Measurements from ENCODE around the gene SPARC.

Gene SPARC

DNA sequence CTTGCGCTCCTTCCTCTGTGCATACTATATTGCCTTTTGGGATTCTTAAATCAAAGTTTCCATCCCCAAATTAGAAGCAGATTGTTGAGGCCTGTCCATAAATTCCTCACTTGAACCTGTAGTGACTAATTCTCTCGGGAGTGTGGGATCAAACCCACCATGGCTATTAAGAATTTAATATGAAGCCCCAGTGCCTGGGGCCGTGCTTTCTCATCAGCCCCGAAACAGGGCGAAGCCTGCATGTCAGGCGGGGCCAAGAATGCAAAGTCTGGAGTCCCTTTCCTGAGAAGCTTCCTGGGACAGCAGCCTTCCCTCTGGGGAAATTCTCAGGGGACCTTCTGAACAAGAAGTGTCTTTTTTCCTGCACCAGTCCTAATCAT, 66.3 kb downstream of the SPARC start:
- TF ChIP-seq, protein P1, sequence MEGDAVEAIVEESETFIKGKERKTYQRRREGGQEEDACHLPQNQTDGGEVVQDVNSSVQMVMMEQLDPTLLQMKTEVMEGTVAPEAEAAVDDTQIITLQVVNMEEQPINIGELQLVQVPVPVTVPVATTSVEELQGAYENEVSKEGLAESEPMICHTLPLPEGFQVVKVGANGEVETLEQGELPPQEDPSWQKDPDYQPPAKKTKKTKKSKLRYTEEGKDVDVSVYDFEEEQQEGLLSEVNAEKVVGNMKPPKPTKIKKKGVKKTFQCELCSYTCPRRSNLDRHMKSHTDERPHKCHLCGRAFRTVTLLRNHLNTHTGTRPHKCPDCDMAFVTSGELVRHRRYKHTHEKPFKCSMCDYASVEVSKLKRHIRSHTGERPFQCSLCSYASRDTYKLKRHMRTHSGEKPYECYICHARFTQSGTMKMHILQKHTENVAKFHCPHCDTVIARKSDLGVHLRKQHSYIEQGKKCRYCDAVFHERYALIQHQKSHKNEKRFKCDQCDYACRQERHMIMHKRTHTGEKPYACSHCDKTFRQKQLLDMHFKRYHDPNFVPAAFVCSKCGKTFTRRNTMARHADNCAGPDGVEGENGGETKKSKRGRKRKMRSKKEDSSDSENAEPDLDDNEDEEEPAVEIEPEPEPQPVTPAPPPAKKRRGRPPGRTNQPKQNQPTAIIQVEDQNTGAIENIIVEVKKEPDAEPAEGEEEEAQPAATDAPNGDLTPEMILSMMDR (IDR thresholded peaks at IDR 0.05; ENCODE audit: extremely low read depth, missing control alignments): no peak
- no peak for DNase-seq (ENCODE audit: low spot score)

DNA sequence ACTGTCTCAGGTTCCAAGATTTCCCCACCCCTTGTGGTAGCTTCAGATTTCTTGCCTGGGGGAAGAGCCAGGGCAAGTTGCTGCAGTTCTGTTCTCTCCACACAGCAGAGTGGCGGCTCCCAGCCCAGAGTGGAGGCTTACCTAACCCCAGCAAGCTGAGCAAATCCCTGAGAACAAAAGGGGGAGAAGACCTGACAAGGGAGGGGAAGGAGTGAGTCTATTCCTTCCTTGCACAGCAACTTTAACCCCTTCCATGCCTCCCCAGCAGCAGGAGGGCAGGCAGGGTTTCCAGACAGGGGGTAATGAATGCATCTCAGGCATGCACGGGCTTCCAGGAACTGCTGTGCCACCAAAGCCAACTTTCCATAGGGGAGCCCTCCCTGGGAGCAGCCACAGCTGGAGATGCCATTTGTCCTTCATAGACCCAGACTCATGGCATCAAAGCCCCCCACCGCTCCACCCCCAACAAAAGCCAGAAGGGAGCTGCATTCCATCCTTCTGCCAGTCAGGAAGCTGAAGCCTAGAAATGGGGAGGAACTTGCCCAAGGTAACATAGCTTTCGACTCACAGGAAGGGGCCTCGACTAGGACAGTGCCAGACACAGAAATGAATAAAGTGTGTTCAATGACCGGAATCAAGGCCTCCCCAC, 66.8 kb downstream of the SPARC start:
- no peak for DNase-seq (ENCODE audit: low spot score)
- TF ChIP-seq, protein P1 (IDR thresholded peaks at IDR 0.05; ENCODE audit: extremely low read depth, missing control alignments): no peak

DNA sequence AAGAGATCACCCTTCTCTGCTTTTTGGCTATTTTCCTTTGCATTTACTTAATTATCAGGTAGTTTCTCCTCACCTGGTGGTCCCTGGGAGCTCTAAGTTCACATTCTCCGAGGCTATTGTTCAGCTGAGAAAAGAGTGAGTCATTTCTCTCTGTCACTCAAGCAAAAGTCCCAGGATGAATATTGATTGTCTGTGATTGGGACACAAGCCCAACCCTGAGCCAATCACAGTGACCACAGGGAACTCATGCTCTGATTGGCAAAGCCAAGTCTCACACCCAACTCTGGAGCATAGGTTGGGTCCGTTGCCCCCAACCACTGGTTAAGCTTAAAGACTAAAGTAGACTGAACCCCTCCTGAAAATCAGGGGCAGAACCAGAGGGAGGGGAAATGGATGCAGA, 67.8 kb downstream of the SPARC start:
- TF ChIP-seq, protein P1 (IDR thresholded peaks at IDR 0.05; ENCODE audit: extremely low read depth, missing control alignments): no peak
- DNase-seq (ENCODE audit: low spot score): no peak

DNA sequence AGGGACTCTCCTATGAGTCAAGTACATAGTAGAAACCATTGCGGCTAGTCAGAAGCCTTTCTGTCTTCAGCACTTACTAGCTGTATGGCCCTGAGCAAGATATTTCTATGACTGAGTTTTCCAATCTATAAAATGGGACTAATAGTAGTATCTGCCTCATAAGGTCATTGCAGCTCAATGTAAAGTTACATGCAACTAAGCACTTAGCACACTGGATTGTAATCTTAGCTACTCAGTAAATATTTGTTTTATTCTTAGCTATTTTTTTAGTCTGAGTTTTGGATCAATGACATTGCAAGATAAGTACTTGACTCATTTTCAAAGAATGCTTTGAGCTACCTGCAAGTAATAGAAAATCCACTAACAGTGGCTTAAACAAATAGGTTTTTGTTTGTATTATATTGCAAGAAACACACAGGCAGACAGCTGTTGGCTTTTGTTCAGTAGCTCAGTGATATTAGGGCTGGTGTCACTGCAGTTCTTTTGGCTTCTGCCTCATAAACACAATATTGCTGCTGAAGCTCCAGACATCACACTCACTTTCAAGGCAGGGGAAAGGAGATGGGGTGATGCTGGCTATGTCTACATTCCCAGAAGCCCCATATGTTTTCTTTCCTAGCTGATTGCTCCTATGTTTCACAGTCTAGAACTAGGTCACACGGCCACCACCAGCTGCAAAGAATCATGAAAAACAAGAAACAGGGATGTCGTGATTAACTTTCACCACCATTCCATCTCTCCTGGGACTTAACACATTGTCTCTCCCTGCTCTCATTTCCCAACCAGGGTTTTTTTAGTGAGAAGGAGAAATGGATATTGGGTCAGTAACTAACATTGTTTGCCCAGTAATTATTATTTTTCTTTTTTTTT, 68.6 kb downstream of the SPARC start:
- TF ChIP-seq, protein P1 (IDR thresholded peaks at IDR 0.05; ENCODE audit: extremely low read depth, missing control alignments): no peak
- no peak for DNase-seq (ENCODE audit: low spot score)

DNA sequence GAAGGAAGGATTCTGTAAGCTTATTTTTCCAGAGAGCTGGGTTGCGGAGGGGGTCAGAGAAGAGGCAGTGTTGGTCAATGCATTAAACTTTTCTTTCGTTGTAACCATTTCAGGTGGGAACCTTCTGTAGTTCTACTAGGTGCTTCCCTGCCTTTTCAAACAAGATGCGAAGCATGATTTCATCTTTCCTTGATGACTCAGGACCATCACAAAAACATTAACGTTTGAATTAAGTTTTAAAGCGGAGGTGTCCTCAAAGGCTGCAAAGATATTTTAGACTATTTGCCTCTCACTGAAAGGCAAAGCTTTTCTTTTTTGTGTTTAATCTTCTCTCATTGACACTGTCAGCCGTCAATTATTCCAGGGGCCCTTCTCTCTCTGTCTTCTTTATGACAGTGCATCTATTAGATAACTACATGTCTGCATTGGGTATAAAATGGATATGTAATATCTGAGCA, 69.3 kb downstream of the SPARC start:
- TF ChIP-seq, protein P1 (IDR thresholded peaks at IDR 0.05; ENCODE audit: extremely low read depth, missing control alignments): no peak
- DNase-seq (ENCODE audit: low spot score): no peak

DNA sequence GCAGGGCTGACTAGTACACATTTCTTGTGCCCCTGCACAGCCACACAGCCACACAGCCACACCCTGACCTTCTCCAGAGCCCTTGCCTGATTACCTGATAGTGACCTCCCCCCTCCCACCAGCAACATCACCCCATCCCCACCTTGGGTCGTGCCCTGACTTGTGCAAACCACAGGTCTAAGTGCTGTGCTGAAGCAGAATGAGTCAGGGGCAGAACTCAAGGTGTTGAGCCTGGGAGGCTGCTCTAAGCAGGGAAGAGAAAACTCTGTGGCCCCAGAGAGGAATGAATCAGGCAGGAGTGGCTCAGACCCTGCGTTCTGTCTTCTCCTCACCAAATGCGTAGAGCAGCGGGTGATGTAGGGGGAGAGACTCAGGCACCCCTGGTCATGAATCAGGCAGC, 71.3 kb downstream of the SPARC start:
- TF ChIP-seq, protein P1 (IDR thresholded peaks at IDR 0.05; ENCODE audit: extremely low read depth, missing control alignments): no peak
- DNase-seq (ENCODE audit: low spot score): no peak

DNA sequence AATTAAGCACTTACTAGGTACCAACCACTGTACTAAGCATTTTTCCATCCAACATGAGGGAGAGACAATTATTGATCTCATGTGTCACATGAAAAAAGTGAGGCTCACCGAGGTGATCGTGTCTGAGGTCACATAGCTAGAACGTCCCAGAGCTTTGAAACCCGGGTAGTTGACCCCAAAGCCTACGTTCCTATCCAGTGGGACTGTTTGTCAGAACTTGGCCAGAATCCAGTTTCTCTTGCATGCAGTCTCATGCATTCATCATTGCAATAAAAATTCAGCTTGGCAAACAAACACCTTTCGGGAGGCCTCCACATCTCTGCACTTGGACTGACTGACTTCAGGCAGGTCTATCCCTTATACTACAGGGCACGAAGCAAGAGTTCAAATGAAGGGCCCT, 72.2 kb downstream of the SPARC start:
- TF ChIP-seq, protein P1 (IDR thresholded peaks at IDR 0.05; ENCODE audit: extremely low read depth, missing control alignments): no peak
- DNase-seq (ENCODE audit: low spot score): no peak

Measured in GM20000 (cell line).